Ishikawa (cell line): Measurements from ENCODE around the gene OXSR1.

Experiments used
- CREB1 ChIP-seq: IDR thresholded peaks from 2 replicates; pipeline ENCODE4 v1.6.1; 2012; ENCODE audit warnings: low read depth
- EGR1 ChIP-seq: IDR thresholded peaks from 2 replicates; pipeline ENCODE4 v1.6.1; 2012
- EP300 ChIP-seq: IDR thresholded peaks from 2 replicates; pipeline ENCODE4 v1.6.1; 2012; ENCODE audit warnings: borderline replicate concordance
- MAX ChIP-seq: IDR thresholded peaks from 2 replicates; pipeline ENCODE4 v1.6.1; 2012

- TF ChIP-seq EGR1 (no peak), CREB1 (no peak), EP300 (no peak), MAX (no peak)
Observed at GRCh38 chr3:38157595-38157994, 7.7 kb upstream of the OXSR1 start.
